Stimulated activated CD4-positive, alpha-beta T cell treated with anti-CD3 and anti-CD28 coated beads, Interleukin-4, amount 100 ng/mL, for 24 hours (primary cell): ENCODE data around the gene SLC39A8.

Experiments
- DNase-seq: peaks from one replicate; pipeline ENCODE4 v3.0.0-alpha.2; 2020

Gene SLC39A8

DNA sequence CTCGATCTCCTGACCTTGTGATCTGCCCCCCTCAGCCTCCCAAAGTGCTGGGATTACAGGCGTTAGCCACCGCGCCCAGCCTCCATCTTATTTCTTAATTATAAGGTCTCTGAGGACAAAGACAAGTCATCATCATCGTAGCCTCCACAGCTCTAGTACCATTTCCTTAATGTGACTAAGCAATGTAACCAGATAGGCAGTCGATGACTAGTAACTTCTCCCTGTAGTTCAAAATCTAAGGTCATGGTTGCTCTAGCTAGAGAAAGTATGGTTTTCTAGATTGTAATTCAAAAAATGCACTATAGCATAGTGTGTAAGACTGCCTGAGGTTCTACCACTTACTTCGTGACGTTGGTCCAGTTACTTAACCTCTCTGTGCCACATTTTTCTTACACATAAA is 6.9 kb downstream of the SLC39A8 start:
- DNase-seq, result no peak

GRCh38 chr4:102335616-102336015 is 9.7 kb downstream of the SLC39A8 start:
- DNase-seq, result no peak

DNA sequence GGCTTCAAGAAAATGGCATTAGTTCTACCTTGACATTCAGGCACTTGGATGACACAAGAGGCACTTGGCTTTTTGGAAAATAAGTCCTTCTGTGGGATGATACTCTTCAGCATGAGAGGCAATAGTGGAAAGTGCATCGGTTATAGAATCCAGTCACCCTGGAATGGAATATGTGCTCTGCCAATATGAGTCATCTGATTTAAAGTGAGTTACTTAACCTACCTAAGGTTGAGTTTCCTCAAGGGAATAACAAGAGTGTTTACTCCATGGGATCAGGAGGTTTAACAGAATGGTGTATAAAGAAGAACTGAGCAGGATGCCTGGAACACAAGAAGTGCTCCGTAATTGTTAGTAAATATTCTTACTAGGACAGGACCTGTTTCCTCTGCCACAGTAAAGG is 10.7 kb downstream of the SLC39A8 start:
- no peak for DNase-seq

DNA sequence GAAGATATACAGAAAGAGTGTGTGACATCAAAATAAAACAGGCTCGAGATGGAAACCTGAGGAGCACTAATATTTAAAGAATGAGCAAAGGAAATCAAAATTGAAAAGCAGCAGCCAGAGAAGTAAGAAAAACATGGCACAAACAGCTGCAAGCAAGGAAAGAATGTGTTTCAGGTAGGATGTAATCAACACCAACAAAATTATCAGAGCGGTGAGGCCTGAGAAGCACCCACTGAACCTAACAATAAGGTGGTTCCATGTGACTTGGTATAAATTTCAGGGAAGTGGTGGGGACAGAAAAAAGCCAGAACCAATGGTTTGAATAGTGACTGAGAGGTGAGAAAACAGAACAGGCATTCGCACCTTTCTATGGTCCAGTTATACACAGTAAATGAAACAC is 11.5 kb downstream of the SLC39A8 start:
- no peak for DNase-seq

DNA sequence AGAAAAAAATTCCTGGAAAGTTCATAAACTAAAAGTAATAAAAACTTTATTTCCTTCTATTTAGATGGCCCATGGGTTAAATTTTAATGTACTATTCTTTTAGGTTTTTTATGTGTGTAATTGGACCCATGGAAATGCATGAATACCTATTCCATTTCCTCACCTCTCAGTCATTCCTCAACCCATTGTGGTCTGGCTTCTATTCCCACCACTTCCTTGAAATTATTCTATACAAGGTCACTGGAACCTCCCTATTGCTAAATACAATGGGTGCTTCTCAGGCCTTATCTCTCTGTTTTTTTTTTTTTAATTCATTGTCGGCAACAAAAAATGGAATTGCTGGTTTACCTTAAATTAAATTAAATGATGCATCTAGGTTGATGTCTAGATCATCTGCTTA is 17.2 kb downstream of the SLC39A8 start:
- no peak for DNase-seq

GRCh38 chr4:102326951-102327350 is 18.3 kb downstream of the SLC39A8 start:
- no peak for DNase-seq

GRCh38 chr4:102324730-102325129 is 20.6 kb downstream of the SLC39A8 start:
- no peak for DNase-seq

DNA sequence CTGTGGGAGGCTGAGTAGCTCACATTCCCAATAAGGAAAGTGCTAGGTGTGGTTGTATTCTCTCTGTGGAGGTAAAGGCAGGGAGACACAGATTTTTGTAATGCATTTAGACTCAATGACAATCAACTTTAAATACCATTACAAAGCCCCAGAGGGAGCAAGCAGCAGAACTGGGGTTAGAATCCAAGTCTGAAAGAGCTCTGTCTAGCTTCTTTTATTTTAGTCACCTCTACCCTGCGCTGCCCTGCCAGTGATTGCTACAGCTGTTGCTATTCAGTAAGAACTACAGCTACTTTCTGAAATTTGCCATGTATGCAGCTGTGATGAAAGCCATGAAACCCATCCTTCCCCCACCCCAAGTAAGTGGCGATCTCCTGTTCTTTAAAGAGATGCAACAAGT is 22.5 kb downstream of the SLC39A8 start:
- DNase-seq, result no peak

- DNase-seq, result no peak
Observed at GRCh38 chr4:102321260-102321995, 23.9 kb downstream of the SLC39A8 start.

DNA sequence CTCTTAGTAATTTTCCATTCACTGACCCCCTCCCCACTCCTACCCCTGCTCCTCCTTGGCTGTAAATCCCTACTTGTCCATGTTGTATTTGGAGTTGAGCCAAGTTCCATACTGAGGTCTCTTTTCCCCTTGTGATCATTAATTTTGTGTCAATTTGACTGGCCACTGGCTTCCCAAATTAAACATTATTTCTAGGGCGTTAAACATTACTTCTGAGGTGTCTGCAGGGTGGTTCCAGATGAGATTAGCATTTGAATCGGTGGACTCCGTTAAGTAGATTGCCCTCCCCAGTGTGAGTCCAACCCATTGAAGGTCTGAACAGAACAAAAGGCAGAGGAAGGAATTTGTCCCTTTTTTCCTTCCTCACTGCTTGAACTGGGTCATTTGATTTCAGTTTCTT is 25.7 kb downstream of the SLC39A8 start:
- DNase-seq, result no peak

GRCh38 chr4:102318526-102318925 is 26.8 kb downstream of the SLC39A8 start:
- DNase-seq, result no peak

- no peak for DNase-seq
Observed at GRCh38 chr4:102318105-102318504, 27.2 kb downstream of the SLC39A8 start.

DNA sequence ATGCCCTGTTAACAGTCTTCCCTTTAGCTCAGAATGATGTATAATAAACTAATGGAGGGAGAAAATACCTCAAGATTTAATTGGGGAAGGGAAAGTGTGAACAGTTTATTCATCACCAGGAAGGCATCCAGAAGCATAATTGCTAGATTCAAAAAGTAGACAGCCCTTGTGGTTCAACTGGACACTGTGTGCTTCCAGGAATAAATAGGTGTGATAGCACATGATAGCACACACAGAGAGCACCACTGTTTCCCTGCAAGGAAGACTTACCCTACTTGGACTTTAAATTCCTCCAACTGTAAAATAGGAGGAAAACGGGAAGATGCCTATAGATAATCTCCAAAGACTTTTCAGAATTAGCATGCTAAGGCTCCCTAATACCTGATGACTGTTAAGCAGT is 27.8 kb downstream of the SLC39A8 start:
- no peak for DNase-seq

DNA sequence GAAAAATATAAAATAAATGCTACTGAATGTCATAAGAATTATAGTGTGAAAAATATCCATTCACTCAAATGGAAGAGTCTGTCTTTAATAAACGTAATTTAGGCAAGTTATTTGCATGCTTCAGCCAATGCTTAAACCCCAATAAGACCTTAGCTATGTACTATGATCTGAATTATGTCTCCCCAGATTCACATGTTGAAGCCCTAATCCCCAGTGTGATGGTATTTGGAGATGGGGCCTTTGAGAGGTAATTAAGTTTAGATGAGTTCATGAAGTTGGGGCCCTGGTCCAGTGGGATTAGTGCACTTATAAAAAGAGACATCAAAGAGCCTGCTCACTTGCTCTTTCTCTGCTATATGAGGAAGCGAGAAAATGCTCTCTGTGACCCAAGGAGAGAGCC is 28.7 kb downstream of the SLC39A8 start:
- no peak for DNase-seq

DNA sequence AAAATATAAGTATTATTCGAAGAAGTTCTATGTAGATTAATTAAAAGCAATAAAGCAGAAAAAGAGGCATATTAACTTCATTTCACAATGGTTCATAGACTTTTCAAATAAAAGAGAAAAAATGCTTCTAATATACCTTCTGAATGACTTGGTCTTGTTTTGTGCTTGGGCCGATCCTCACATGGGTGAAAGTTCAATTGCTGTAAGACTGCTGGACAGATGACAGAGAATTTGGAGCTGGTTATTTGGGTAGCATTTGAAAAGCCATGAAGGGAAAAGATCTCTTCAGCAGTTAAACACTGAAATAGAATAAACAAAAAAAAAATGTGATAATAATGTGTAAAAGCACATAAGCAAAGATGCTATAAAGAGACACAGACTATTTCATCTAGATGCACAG is 29.8 kb downstream of the SLC39A8 start:
- no peak for DNase-seq

DNA sequence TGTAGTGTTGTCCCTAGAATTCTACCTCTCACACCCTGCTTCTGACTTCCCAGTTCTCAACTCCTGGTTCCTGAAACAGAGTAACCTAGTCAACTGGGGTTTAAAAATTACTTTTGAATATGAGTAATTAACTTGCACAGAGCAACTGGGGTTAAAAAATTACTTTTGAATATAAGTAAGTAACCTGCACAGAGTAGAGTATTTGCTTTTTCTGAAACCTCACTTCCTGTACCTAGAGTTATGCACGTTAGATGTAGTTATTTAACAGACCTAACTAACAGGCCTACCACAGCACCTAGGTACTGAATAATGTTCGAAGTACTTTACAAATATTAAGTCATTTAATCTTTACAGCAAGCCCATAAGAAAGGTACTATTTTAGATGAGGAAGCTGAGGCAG is 32.9 kb downstream of the SLC39A8 start:
- no peak for DNase-seq

DNA sequence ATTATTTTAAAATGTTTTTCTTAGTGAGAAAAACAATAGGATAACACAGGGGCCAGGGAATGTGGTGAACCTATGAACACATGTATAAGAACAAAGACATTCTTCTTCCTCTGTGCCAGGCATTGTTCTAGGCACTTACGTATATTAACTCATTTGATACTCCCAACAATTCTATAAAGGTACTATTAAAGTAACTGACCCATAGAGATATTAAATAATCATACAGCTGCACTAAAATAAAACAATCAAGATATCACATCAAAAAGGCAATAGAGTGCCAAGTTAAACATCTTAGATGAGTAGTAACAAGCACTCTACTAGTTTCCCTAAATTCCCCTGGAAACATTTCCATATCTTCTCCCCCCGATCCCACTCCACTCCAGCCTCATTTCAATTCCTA is 33.4 kb downstream of the SLC39A8 start:
- no peak for DNase-seq

DNA sequence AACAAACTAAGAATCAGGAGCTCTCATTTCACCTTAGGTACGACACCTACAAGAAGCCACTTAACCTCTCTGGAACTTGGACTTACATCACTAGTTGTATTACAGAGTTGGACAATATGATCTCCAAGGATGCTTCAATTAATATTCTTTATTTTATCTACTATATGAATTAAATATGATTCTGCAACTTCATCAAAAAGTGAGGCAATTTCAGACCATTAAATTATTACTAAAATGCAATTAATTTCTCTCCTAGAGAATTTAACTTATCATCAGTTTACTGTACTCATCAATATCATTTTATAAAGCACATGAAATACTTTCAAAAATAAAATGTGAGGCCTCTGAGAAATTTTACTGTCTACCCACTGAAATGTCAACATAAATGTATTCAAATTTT is 33.9 kb downstream of the SLC39A8 start:
- DNase-seq, result no peak

DNA sequence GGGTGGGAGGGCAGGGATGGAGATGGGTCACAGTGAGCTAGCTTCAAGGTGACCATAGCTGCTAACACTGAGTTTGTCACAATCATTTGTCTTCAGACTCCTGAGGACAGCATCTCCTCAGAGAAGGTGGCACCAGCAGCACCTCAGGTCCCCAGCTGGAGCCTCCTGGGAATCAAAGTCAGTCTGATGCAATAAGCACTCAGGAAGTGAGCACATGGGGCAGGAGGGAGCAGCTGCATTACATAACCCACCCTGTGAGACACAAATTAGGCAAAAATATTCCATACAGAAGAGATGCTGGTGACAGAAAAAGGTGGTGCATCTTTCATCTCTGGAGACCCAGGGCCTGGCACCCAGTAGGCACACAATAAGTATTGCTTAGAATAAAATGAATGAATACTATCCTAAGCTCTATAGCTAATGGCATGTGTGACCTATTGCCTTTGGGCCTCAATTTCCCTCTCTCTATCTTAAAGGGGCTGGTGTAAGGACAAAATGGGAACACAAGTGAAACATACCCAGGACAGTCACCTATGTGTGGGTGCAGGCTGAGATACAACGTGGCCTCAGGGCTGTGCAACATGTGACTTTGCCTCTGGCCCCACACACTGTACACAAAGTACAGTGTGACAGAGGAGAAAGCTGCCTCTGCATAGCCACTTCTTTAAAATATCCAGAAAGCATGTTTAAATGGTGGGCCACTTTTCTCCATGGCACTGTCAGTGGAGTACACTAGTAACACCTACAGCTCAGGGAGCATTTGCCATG is 37.1 kb downstream of the SLC39A8 start:
- DNase-seq, result no peak

DNA sequence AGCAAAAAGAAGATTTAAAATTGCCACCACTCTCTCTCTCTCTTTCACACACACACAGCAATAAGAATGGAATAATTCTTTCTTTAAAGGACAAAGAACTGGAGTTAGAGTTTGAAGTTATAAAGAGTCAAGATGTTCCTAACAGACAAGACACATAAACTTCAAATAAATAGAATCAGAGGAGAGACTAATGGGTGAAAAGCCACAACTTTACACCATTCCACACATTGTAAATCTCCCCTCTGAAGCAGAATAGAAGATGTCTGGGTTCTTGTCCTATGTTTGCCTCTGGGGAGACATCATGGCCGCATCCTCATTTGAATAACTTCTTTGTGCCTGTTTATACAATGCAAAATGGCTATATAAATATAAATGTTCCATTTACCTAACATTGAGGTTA is 39.6 kb downstream of the SLC39A8 start:
- no peak for DNase-seq

DNA sequence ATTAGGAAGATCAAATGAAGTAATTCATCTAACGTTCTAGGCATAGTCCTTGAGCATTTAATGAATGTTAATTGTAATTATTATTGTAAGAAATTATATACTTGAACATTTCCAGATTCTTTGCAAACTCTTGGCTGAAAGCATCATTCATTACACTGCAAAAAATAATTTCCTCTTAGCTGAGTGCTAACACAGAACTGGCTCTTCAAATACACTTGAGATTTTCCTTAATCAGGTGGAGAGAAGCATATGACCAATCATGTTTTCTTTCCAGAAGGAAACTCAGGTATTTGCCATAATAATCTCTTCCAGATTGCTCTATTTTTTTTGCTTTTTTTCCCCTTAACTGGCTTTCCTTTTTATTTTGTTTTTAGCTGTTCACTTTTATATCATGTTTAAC is 42.5 kb downstream of the SLC39A8 start:
- no peak for DNase-seq

- DNase-seq, result no peak
Observed at GRCh38 chr4:102301167-102301566, 44.1 kb downstream of the SLC39A8 start.

GRCh38 chr4:102299354-102300107 is 45.8 kb downstream of the SLC39A8 start:
- peak; percentile 12 for DNase-seq

DNA sequence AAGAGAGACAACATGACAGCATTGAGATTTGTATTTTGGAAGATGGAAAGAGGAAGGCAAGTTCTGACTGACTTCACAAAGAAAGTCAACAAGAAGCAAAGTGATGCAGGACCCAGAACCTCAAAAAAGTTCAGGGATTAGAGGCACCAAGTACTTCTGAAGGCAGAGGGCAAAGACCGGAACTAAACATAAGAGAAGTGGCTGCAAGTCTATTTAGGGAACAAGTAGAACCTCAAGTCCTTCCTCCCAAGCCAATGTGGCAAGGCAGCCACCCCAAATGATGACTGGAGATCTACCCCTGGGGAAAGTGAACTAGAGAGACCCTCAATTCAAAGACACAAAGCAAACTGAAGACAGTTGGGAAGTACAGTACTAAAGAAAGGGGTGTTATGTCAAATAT is 46.6 kb downstream of the SLC39A8 start:
- no peak for DNase-seq
